Choroid plexus epithelial cell (primary cell): ENCODE results near the gene MAN2B2.

Experiments
- DNase-seq: peaks from one replicate; pipeline ENCODE4 v3.0.0-alpha.2; 2010; ENCODE audit warnings: low read depth
- H3K4me3 ChIP-seq: 2 replicates; pipeline ENCODE4 v1.5.1; 2011; ENCODE audit warnings: low read depth, mild to moderate bottlenecking, control low read depth, low read length, moderate library complexity
- TF ChIP-seq, protein P1 (sequence below): conservative IDR thresholded peaks from 2 replicates; pipeline ENCODE4 v1.5.1; 2011; ENCODE audit warnings: low read depth, mild to moderate bottlenecking, control low read depth, inconsistent platforms, low read length, moderate library complexity

MAN2B2 gene

DNA sequence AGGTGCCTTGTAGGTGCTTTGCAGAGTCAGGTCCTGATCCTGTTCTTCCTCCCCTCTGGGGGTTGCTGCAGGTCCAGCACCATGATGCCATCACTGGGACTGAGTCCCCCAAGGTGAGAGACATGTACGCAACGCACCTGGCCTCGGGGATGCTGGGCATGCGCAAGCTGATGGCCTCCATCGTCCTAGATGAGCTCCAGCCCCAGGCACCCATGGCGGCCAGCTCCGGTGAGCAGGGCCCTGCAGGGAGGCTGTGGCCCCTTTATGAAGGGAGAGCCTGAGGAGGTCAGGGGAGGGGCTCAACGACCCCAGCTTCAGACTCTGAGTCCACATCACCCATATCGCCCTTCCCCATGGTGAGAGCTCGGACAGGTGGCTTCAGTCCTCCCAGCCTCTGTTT is 23.1 kb downstream of the MAN2B2 start:
- no peak for DNase-seq
- TF ChIP-seq, protein P1, sequence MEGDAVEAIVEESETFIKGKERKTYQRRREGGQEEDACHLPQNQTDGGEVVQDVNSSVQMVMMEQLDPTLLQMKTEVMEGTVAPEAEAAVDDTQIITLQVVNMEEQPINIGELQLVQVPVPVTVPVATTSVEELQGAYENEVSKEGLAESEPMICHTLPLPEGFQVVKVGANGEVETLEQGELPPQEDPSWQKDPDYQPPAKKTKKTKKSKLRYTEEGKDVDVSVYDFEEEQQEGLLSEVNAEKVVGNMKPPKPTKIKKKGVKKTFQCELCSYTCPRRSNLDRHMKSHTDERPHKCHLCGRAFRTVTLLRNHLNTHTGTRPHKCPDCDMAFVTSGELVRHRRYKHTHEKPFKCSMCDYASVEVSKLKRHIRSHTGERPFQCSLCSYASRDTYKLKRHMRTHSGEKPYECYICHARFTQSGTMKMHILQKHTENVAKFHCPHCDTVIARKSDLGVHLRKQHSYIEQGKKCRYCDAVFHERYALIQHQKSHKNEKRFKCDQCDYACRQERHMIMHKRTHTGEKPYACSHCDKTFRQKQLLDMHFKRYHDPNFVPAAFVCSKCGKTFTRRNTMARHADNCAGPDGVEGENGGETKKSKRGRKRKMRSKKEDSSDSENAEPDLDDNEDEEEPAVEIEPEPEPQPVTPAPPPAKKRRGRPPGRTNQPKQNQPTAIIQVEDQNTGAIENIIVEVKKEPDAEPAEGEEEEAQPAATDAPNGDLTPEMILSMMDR: no peak
- no peak overlapping the region for H3K4me3 ChIP-seq

DNA sequence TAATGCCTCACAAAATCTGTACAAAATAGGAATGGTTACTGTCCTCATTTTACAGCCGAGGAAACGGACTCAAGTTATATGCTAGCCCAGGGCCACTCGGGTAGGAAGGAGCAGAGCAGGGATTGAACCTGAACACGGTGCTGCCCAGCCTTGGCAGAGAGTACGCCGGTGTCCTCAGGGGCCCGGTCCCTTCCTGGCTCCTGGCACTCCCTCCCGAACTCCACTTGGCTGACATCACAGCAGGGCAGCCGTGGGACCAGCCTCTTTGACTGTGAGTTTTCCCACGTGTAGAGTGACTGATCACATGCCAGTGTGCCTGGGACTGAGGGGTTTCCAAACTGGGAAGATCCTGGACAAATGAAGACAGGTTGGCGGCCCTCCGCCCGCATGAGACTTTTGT is 23.7 kb downstream of the MAN2B2 start:
- no peak for DNase-seq
- no peak overlapping the region for H3K4me3 ChIP-seq
- TF ChIP-seq, protein P1: no peak

DNA sequence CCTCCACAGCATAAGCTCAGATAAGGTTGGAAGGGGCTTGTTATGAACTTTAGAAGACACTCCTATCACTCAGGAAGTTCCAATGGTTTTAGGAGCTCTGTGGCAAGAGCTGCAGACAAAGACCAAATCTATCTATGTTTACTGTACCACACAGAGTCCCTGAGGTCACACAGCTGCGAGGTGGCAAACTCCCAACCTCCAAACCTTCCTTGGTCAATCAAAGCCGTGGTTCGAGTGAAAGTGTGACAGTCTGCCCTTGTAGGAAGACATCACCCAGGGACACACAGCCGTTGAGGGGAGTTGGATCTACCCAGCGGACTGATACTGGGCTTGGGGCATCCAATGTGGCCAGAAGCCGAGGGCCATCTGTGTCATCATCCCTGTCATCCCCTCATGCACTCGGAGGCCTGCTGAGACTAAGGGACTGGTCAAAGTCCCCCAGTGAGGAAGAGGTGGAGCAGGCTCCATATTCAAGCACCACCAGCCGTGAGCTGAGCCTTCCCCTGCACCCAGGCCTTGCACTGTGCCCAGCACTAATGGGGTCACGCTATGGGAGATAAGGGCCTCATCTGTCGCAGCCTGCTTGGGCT is 26.8 kb downstream of the MAN2B2 start:
- DNase-seq: no peak
- TF ChIP-seq, protein P1: no peak
- no peak overlapping the region for H3K4me3 ChIP-seq

DNA sequence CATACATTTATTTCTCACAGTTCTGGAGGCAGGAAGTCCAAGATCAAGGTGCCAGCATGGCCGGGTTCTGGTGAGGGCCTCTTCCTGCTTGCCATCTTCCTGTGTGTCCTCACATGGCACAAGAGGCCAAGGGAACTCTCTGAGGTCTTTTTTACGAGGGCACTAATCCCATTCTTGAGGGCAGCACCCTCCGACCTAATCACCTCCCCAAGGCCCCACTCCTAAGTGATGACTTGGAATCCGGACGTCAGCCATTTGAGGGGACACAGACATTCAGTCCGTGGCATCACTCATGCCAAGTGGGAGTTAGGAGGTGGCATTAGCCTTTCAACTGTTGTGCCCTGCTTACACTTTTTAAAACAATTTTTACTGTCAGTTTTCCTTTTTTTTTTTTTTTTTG is 27.3 kb downstream of the MAN2B2 start:
- DNase-seq: no peak
- no peak overlapping the region for H3K4me3 ChIP-seq
- TF ChIP-seq, protein P1: no peak

DNA sequence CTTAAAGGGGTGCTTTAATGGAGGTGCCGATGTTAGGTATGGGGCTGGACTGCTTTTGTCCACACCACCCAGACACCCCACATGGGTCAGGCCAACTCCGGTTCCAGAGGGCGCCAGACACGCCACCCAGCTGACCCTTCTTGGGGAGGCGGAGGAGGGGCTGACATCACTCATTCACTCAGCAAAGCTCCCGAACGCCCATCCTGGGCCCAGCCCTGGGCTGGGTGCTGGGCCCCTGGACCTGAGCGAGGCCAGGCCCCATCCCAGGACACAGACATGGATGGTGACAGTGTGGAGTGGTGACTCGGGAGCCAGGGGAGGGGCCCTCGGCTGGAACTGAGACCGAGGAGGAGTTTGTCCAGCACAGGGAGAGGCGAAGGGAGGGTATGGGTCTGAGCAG is 28.1 kb downstream of the MAN2B2 start:
- TF ChIP-seq, protein P1: no peak
- no peak overlapping the region for H3K4me3 ChIP-seq
- DNase-seq: no peak

DNA sequence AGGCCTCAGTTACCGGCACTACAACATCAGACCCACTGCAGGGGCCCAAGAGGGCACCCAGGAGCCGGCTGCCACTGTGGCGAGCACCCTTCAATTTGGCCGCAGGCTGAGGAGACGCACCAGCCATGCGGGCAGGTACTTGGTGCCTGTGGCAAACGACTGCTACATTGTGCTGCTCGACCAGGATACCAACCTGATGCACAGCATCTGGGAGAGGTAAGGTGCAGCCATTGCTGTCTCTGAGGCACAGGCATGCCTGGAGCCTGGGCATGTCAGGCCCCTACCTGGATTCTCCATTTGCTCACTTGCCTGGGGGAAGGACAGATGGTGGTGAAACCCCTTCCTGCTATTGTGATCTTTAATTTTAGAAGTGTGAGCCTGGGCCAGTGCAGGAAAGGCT is 30.1 kb downstream of the MAN2B2 start:
- no peak overlapping the region for H3K4me3 ChIP-seq
- TF ChIP-seq, protein P1: no peak
- no peak for DNase-seq

DNA sequence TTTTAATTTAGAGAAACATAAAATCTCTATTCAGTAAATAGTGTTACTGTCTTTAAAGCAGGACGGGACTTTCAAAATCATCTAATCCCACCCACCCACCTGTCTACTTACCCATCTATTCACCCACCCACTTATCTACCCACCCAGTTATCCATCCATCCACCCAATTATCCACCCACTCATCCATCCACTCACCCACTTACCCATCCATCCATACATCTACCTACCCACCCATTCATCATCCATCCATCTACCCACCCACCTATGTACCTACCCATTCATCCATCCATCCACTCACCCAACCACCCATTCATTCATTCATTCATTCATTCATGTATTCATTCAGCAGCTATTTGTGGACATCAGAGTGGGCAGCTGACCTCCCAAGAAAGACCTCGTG is 30.6 kb downstream of the MAN2B2 start:
- no peak overlapping the region for H3K4me3 ChIP-seq
- TF ChIP-seq, protein P1: no peak
- no peak for DNase-seq
